K562 (cell line): Measurements from ENCODE around the gene COX19. TPM values are rescaled to one million over a fixed set of nuclear protein-coding genes. Genes with fewer than 3 reads are reported as not detected.
A peak's percentile ranks its signal among the peaks of the same experiment; 100 is the strongest.

Experiments used
- BRF1 ChIP-seq: IDR thresholded peaks from 3 replicates; pipeline ENCODE4 v1.6.1; 2011; ENCODE audit warnings: borderline replicate concordance, mild to moderate bottlenecking; ENCODE audit not compliant: insufficient read length; ENCODE audit errors: extremely low read depth
- CREB1 ChIP-seq, 2 experiments: sonication (generic) in 1 of 2; formaldehyde crosslinking in 1 of 2; IDR thresholded peaks; 2 replicates each; pipeline versions ENCODE4 v1.6.1 to v1.8.0; 2012 to 2022; ENCODE audit warnings: inconsistent platforms in 1 of 2, mild to moderate bottlenecking in 1 of 2, missing genetic modification reagents in 1 of 2, moderate library complexity in 1 of 2
- CREB3 ChIP-seq: fragments of 450-650 bp; conservative IDR thresholded peaks from 2 replicates; pipeline ENCODE4 v1.6.1; 2016; ENCODE audit warnings: missing genetic modification characterization, low read depth, mild to moderate bottlenecking, missing compliant biosample characterization, moderate library complexity
- ERF ChIP-seq: fragments of 450-650 bp; formaldehyde crosslinking; IDR thresholded peaks from 2 replicates; pipeline ENCODE4 v1.4.0; 2020; ENCODE audit warnings: mild to moderate bottlenecking, mixed read lengths
- HBP1 ChIP-seq: fragments of 450-650 bp; formaldehyde crosslinking; IDR thresholded peaks from 2 replicates; pipeline ENCODE4 v1.4.0; 2022; ENCODE audit warnings: missing genetic modification characterization
- HLTF ChIP-seq: fragments of 450-650 bp; IDR thresholded peaks from 2 replicates; pipeline ENCODE4 v1.6.1; 2016
- MAX ChIP-seq: sonication (generic); formaldehyde crosslinking; IDR thresholded peaks from 2 replicates; pipeline ENCODE4 v1.9.0; 2022; ENCODE audit warnings: mild to moderate bottlenecking, missing genetic modification reagents
- MBD2 ChIP-seq: sonication (generic); IDR thresholded peaks from 2 replicates; pipeline ENCODE4 v1.6.1; 2016; ENCODE audit warnings: low read depth, borderline replicate concordance
- NRF1 ChIP-seq, 2 experiments: fragments of 450-650 bp; IDR thresholded peaks in 1 of 2; conservative IDR thresholded peaks in 1 of 2; 2 replicates each; pipeline ENCODE4 v1.6.1; 2014; ENCODE audit warnings: mild to moderate bottlenecking in 2 of 2
- PREB ChIP-seq: sonication (generic); formaldehyde crosslinking; IDR thresholded peaks from 2 replicates; pipeline ENCODE4 v1.8.1; 2023; ENCODE audit warnings: mild to moderate bottlenecking, missing genetic modification reagents
- RREB1 ChIP-seq: fragments of 250-450 bp; sonication (Bioruptor Pico); IDR thresholded peaks from 2 replicates; pipeline ENCODE4 v1.4.0; 2020
- SRSF7 ChIP-seq: fragments of 200-400 bp; formaldehyde crosslinking; optimal IDR thresholded peaks from 2 replicates; pipeline ENCODE3; 2017; ENCODE audit warnings: mild to moderate bottlenecking, low read depth, low read length
- TAF7 ChIP-seq: fragments of 450-650 bp; IDR thresholded peaks from 2 replicates; pipeline ENCODE4 v1.6.1; 2016; ENCODE audit warnings: missing genetic modification characterization, missing compliant biosample characterization
- TEAD1 ChIP-seq, 2 experiments: fragments of 450-650 bp in 1 of 2; sonication (generic) in 1 of 2; formaldehyde crosslinking; IDR thresholded peaks; 2 replicates each; pipeline versions ENCODE4 v1.4.0 to v1.8.0; 2020 to 2022; ENCODE audit warnings: mild to moderate bottlenecking in 2 of 2, missing genetic modification reagents in 1 of 2
- TGIF2 ChIP-seq: sonication (generic); formaldehyde crosslinking; IDR thresholded peaks from 2 replicates; pipeline ENCODE4 v1.8.1; 2022; ENCODE audit warnings: mild to moderate bottlenecking, missing genetic modification reagents, moderate library complexity
- ZNF274 ChIP-seq: IDR thresholded peaks from 2 replicates; pipeline ENCODE4 v1.6.1; 2011; ENCODE audit warnings: low read depth, mild to moderate bottlenecking, low read length, moderate library complexity, borderline replicate concordance
- polyA plus RNA-seq, 8 experiments: library from polyadenylated mRNA; depleted of rRNA in 4 of 8; stranded (reverse) in 5 of 8; unstranded in 3 of 8; fragments of >200 nt; fragmentation: Nextera tagmentation in 2 of 8; fragmentation: Illumina TruSeq in 1 of 8; extraction: Ambion mirVana in 2 of 8; extraction: Trizol in 1 of 8; gene quantifications; 2 replicates each; pipeline versions ENCODE4 v1.2.1 to v1.2.3, GENCODE V29; 2011 to 2014; ENCODE audit warnings: inconsistent platforms in 1 of 8, missing spikeins in 1 of 8
- total RNA-seq, 7 experiments: library from RNA; depleted of rRNA in 6 of 7; stranded (reverse); fragments of >200 nt in 6 of 7; fragmentation: Illumina TruSeq in 2 of 7; extraction: Trizol in 2 of 7; gene quantifications; 2 replicates each; pipeline versions ENCODE4 v1.2.1 to v1.2.3, GENCODE V29; 2011 to 2021; ENCODE audit warnings: low replicate concordance in 1 of 7

COX19 gene
- total and polyA plus RNA-seq, 9 of the 15 experiments (the other 6 are each of a cell fraction or from before 2014, with no cell fraction given): 5.2 to 10.5 (median 7.9) TPM

GRCh38 chr7:974820-975681 lies at the start of gene COX19 (continued):
- 0 out of 2 replicates have a peak, but pooled peaks have one; percentile 49 for TF ChIP-seq PREB
- TF ChIP-seq TEAD1 (CRISPR knock-in tag; IDR thresholded peaks at IDR 0.05): peak in 1 of 2 experiments; percentile 75; a peak in 2 of 4 replicates
- TF ChIP-seq MAX (CRISPR knock-in tag): peak; percentile 70; the same call in 1 of the 2 replicates
- TF ChIP-seq HBP1 (CRISPR knock-in tag): 0 out of 2 replicates have a peak, but pooled peaks have one; percentile 39
- TF ChIP-seq ZNF274: no peak
- no peak for TF ChIP-seq BRF1
- TF ChIP-seq HLTF: peak; percentile 81; the same call in 1 of the 2 replicates
- TF ChIP-seq ERF (CRISPR knock-in tag): 0 out of 2 replicates have a peak, but pooled peaks have one; percentile 43
- peak; percentile 59; the same call in 1 of the 2 replicates for TF ChIP-seq MBD2
- TF ChIP-seq NRF1 (conservative IDR thresholded peaks at IDR 0.05 in 1 of 2, IDR thresholded peaks at IDR 0.05 in 1 of 2): peak in 1 of 2 experiments; percentile 27; a peak in 2 of 4 replicates
- no peak for TF ChIP-seq SRSF7
- TF ChIP-seq CREB3 (tag): no peak
- peak; percentile 78 for TF ChIP-seq TAF7 (tag)
- no peak; the same call in 1 of the 2 replicates for TF ChIP-seq CREB1 (IDR thresholded peaks at IDR 0.05)
- TF ChIP-seq CREB1 (CRISPR knock-in tag; IDR thresholded peaks at IDR 0.05): peak; percentile 72
- no peak; the same call in none of the 2 replicates for TF ChIP-seq TGIF2
- TF ChIP-seq RREB1 (CRISPR knock-in tag): peak; percentile 29; the same call in 1 of the 2 replicates
